Hematopoietic multipotent progenitor cell treated with erythropoietin and hydrocortisone succinate and interleukin-3 and kit ligand, for 15 days (in vitro differentiated cells): ENCODE measurements around the gene ERBB4.

Source experiments
- DNase-seq: peaks from one replicate; pipeline ENCODE4 v3.0.0-alpha.2; 2015; ENCODE audit warnings: low spot score

Gene ERBB4

DNA sequence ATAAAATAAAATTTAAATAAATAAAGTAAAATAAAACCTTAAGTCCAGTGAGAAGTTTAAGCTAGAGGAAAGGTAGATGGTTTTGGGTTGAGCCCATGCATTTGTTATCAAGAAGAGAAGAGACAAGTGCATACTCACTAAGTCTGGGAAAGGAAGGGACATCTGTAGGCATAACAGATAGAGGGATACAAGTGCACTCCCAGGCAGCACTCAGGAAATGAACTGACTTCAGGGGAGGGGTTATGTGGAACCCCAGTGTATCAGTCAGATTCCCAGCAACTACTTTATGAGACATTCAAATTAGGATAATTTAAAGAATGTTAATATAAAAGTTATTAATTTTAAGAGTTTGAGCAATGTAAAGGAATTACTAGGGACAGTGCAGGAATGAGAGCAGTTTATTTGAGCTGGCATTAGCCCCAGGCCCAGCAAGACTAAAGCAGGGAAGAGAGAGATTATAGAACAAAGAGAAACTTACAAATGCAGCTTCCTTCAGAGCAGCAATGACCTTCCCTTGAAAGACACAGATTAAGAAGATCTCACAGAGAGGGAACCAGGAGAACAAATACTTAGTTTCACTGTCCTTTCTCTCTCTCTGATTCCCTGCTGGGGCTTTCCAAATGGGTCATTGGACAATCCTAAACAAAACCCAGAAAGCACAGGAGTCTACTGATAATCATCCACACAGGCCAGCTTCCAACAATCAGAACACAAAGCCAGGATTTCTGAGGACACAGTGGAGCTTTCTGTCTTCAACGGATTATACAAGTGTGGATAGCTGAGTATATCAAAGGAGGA lies 109.7 kb downstream of the ERBB4 start:
- DNase-seq = no peak

DNA sequence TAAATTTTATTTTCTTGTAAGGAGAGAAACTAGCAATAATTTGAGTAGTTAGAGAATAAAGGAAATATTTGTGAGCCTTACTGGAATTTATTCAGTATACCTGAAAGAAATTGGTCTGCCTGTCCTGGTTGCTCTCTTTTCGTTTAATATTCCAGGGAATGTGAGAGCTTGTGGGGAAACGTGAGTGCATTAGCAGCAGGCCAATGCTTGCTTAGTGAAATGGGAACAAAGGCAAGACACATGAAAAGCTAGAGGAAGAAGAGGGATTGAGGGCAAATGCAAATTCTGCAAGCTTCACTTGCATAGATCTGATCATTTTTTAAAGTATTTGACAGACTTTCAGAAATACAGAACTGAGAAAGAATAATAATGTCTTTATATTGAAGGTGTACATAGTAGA lies 111.0 kb downstream of the ERBB4 start:
- no peak for DNase-seq

DNA sequence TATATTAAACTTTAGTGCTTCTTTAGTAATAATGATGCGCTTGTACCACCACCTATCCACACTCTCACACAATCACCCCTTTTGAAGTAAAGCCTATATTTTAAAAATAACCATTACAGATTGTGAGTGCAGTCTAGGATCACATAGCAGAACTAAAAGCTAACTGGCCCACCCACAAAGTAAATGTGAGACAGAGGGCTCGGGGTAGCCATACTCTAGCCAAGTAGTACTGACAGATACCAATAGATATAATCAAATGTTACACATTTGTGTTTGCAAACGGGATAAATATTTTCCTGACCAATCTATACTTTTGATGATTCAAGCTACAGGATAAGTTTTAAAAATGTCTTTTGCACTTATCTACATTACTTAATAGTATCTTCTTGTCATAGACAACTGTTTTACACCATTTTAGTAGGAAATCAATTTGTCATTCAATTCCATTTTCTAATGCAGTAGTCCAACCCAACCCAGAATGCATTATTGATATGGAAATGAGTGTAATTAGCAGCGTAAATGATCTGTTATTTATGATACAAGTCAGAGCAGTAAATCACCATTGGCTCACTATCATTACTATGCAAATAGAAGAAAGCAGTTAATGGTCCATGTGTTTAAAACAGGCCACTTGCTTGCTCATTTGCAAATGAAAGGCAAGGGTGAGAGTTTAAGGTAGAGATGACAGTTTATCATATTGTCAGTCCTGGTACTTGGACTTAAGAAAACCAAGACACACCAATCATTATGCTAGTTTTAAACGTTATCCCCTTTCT lies 111.8 kb downstream of the ERBB4 start:
- no peak for DNase-seq

DNA sequence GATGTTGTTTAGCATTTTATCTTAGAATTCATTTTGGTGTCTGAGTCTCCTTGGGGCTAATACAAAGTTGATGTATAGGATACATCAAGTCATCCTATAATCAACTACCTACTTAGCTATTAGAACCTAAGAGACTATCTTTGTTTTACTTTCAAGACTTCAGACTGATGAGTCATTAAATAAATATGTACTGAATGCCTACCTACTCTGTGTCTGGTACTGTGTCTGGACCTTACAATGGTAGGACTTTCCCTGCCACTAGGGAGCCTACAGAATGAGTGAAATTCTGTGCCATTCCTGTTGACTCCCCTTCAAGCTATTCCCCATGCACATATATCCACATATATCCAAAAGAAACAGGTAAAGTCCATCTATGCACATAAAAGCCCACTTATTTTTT lies 114.5 kb downstream of the ERBB4 start:
- DNase-seq = no peak

DNA sequence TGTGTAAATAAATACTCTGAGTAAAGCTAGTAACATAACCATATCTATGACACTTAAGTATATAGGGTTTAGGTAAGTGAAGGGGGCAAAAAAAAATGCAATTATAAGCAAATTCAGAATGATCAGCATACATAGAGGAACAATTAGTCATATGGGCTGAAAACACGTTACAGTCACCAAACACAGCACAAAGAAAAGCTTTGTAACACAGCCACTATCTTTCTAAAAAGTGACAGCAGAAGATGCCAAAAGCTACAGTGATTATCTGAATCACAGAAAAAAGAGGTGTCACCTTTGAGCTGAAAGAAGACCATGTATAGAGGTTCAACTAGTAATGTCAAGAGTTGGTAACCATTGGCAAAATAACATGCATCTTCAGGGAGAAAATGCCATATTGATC lies 115.5 kb downstream of the ERBB4 start:
- DNase-seq = no peak

DNA sequence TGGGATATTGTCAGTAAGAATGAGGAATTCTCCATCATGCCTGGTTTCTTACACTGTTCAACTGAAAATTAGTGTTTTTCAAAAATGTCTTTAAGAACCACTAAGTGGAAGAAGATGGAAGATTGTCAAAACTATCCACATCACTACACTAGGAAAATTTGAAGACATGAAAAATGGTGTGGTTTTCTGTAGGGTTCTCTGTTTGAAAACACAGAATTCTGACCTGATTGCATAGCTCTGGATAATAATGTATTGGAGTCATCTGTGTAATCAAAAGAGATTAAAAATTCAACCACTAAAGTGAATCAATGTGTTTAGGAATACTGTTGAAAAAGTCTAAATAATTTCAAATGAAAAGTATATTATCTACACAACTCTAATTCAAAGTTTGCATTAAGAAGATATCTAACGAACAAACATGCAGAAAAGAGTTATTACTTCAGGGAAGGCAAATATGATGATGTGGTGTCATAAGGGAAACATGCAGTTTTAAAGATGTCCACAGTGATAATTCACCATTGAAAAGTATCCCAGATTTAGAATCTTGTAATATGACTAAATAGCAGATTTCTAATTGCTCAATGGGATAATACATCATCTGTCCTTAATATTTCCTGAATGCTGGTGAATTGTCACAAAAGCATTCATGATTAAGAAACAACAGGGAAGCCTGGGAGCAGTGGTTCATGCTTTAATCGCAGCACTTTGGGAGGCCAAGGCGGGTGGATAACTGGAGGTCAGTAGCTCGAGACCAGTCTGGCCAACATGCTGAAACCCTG lies 116.9 kb downstream of the ERBB4 start:
- no peak for DNase-seq

DNA sequence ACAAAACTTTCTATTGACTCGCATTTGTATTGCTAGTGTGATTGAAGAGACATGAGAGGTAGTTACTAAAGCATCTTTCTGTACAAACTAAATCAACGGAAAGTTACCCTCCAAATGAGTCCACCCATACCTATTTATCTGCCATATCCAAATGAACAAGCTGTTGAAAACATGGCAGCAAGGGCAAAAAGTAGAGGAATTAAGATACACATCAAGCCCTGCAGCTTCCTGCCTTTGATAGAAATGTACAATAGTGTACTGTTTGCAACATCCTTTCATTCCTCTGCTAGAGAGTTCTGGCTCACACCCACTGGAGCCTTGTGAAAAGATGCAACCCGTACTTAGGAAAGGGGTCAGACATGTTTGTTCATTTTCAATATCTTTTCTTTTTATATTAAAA lies 122.5 kb downstream of the ERBB4 start:
- DNase-seq = no peak

DNA sequence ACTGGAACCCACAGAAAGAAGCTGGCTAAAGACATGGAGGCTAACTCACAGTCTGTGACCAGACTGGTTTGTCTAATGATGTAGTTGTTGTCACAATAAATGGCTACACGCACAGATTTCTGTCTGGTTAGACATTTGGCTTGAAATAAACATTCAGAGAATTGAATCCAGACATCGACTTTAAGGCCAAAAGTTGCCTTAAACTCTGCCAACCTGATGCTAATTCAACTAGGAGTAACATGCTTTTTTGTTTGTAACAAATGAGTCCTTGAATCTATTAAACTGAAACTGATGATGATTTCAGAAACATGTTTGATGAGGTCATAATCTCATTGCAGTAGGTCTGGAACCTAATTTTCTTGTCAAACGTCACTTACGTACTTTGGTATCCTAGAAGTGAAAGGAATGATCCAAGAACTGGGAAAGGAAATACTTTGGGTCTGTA lies 123.8 kb downstream of the ERBB4 start:
- DNase-seq = no peak

DNA sequence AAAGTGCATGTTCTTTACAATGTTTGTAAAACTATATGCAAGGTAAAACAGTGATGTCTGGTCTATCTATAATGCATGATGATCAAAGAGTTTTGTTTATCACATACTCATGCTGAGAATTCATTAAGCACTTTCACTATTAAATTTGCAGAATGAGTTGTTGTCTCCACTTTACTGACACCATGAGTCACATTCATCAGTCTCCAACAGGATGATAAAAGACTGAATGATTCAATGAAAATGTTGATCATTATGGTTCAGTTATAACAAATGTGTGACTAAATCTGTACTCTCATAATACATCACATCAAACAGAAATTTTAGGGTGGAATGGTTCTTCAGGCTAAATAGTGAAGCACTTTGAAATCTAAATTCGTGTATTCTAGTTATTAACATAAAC lies 129.0 kb downstream of the ERBB4 start:
- DNase-seq = no peak

DNA sequence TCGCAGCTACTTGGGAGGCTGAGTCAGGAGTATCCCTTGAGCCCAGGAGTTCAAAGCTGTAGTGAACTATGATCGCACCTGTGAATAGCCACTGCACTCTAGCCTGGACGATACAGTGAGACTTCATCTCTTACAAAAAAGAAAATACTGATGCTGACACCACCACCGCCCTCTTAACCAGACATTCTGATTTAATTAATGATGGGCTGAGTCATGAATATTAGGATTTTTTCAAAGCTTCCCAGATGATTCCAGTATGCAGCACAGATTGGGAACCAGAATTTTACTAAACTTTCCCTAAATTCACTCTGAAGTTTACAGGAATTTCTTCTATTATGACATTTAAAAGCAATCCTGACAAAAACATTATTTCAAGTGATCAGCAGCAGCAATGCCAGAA lies 130.1 kb downstream of the ERBB4 start:
- DNase-seq = no peak

DNA sequence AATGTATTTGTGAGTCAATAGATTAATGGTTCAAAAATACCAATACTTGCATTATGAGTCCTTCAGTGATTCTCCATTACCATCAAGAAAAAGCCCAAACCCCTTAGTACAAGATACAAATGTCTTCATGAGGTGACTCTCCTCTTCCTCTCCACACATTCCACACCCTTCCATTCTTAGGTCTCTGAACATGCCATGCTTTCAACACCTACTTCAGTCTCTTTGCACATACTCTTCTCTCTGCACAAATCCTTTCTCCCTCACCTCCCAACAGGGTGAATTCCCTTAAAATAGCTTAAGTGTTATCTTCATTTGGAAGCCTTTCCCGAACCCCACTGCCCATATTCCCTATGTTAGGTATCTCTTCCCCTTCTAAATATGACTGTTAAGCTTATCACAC lies 131.9 kb downstream of the ERBB4 start:
- DNase-seq = no peak

DNA sequence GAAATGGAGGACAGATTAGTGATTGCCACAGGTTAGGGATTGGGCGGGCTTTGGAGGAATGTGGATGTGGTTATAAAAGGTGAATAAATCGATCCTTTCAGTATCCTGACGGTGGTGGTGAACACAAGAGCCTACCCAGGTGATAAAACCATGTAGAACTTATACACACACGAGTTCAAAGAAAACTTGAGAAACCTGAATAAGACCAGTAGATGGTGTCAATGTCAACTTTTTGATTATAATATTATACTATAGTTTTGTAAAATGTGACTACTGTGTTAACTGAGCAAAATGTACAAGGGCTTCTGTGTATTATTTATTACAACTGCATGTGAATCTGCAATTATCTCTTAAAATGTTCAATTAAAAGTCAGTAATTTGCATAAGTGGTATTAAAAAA lies 136.3 kb downstream of the ERBB4 start:
- DNase-seq = no peak

DNA sequence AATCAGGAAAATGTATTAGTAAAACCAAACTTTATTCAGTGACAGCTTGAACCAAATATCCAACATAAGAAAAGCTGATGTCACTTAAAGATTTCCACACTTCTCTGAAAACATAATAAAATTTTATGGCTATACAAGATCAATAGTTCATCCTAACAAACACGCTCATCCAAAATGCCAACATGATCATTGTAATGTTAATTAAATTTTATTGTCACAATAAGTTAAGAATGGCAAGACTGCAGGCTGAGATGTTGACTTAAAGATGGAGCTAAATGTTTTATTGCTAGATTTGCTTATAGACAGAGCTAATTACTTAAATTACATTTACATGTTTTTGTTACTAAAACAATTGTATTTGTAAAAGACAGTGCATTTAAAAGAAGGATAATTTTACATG lies 140.3 kb downstream of the ERBB4 start:
- no peak for DNase-seq

DNA sequence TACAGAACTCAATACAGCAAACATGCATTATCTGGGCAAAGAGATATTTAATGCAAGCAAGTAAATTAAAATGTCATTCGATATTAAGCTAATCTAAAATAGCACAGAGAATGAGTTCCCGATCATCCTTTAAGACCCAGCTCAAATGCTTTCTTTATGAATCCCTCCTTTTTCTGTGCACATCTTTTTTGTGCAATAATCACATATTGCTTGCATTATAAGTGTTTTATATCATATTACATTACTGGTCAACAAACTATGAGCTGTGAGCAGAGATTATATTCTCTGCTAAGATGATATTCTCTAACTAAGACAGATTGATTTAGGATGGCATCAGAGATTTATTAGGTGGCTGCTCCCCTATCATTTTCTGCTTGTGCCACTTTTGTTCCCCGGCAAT lies 146.1 kb downstream of the ERBB4 start:
- DNase-seq = no peak

DNA sequence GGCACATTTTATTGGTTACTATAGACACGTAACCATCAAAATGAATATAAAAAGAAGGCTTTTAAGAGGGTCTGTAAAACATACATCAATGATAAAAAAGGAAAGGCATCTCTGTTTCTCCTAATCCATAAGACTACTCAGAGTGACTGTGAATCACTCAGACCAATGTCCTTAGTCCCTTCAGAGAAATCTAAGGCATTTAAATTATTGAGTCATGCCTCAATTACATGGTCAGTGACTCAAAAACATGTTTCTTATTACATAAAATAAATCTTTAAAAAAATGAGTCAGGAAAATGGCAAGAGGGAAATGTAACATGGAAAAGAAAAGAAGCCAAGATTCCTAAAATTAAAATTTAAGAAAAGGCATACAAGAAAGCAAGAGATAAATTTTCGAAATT lies 146.6 kb downstream of the ERBB4 start:
- DNase-seq = no peak

DNA sequence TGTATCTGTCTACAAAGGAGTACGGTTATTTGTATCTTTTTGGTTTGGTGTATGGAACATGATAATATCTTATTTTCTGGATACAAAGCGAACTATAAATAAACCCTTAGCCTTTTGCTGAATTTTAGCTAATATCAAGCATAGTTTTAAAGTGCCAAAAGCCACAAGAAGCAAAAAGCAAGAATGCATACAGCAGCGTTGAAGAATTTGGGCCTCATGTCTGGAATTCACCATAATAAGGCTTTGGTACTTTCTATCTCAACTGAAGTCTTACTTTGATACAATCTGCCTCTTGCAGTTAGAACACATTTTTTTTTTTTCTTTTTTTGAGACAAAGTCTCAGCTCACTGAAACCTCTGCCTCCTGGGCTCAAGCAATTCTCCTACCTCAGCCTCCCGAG lies 151.5 kb downstream of the ERBB4 start:
- no peak for DNase-seq

DNA sequence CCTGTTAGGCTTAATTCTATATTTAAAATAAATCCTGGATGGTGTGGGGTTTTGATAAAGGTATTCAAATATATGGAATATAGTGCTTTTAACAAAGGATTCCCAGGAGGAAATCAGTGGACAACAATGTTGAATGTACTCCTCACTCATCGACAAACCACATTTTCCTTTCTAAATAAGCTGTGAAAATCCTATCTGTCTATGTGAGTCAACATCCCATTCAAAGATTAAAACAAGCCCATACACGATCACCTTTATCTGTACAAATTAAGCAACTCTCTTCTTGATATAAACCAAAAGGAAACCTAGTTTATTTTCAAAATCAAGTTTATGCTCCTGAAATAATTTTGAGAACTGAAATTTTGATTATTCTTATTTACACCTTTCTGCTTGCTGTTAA lies 153.4 kb downstream of the ERBB4 start:
- no peak for DNase-seq

DNA sequence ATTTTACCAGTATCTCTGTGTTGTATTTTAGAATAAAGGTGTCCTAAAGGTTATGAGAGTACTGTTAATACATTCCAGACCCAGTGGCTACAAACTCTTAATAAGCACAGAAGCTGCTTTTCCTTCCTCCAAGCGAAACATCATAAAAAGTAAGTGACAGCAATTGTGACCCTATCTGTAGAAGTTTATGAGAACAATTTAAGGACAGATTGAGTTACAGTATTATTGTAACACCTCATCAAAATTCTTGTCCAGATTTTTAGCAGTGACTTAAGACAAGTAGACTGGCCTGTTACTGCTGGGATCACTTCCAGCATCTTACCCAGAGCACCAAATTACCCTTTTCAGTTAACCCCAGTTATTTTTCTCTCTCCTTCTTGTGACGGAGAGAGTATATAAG lies 154.6 kb downstream of the ERBB4 start:
- DNase-seq = no peak

DNA sequence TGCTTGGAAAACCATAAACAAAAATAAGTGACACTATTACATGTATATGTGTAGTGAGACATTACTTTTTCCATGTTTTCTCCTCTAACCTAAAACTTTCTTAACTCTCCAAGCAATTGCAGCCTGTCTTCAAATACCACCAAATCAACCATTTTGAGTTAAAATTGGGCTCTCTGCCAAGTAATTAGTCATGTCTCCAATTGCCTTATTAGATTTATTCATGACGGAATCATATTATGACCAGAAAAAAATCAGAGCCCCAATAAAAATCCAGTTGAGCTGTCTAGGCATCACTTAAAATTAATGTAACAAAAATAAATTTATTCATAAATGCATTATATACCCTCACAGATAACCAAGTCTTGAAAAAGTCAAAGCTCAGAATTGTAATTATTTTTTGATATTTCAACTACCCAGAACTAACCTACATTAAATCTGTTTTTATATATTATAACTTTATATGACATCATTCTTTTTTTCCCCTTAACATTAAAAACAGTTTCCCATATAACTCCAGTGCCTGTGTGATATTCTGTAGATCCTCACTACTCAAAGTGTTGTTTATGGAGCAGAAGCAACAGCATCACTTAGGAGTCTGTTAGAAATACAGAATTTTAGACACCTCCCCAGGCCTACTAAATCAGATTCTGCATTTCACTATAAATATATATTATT lies 157.0 kb downstream of the ERBB4 start:
- DNase-seq = no peak

DNA sequence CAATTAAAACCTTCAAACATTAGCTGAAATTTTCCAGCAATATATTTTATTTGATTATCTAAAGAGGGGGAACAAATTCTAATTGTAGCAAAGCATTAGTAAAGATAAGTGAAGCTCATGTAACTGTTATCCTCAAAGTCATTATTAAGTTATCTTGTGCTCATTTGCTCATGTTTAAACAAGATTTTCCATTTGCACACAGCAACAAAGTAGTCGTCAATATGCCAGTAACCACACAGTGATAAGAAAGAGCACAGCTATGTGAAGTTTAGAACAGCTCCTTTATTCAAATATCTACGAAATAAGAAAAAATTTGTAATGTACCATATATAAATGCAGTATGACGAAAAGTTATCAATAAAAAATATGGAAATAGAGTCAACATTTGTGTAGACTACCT lies 159.5 kb downstream of the ERBB4 start:
- DNase-seq = no peak

DNA sequence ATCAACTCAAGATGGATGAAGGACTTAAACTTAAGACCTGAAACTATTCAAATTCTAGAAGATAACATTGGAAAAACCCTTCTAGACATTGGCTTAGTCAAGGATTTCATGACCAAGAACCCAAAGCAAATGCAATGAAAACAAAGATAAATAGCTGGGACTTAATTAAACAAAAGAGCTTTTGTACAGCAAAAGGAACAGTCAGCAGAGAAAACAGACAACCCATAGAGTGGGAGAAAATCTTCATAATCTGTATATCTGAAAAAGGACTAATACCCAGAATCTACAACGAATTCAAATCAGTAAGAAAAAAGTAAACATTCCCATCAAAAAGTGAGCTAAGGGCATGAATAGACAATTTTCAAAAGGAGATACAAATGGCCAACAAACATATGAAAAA lies 171.2 kb downstream of the ERBB4 start:
- DNase-seq = no peak
